Neural crest cell (in vitro differentiated cells): Measurements from ENCODE around the gene ANKRD10. TPM values are rescaled to one million over a fixed set of nuclear protein-coding genes. Genes with fewer than 3 reads are reported as not detected.

Source experiments
- DNase-seq: peaks from one replicate; pipeline ENCODE4 v3.0.0; 2021; ENCODE audit warnings: low read depth, mixed read lengths, low spot score
- H3K27ac Mint-ChIP-seq: one replicate; pipeline ENCODE4 v1.8.0; 2021; ENCODE audit warnings: mild to moderate bottlenecking, mixed read lengths; ENCODE audit not compliant: unreplicated experiment
- H3K27me3 Mint-ChIP-seq: 2 replicates; pipeline ENCODE4 v1.8.0; 2021; ENCODE audit warnings: low read depth, mild to moderate bottlenecking, mixed read lengths
- H3K36me3 Mint-ChIP-seq: 2 replicates; pipeline ENCODE4 v1.8.0; 2021; ENCODE audit warnings: low read depth, mild to moderate bottlenecking, mixed read lengths
- H3K4me1 Mint-ChIP-seq: 2 replicates; pipeline ENCODE4 v1.8.0; 2021; ENCODE audit warnings: mixed read lengths
- H3K4me3 Mint-ChIP-seq: one replicate; pipeline ENCODE4 v1.8.0; 2021; ENCODE audit warnings: mild to moderate bottlenecking, mixed read lengths
- H3K9me3 Mint-ChIP-seq: 2 replicates; pipeline ENCODE4 v1.8.0; 2021; ENCODE audit warnings: mixed read lengths
- total RNA-seq: library from RNA; stranded (reverse); gene quantifications from 2 replicates; pipeline ENCODE4 v1.2.1, GENCODE V29; 2021
- TF ChIP-seq, protein P1 (sequence below): fragments of 200-600 bp; sonication (generic); conservative IDR thresholded peaks from 2 replicates; pipeline ENCODE4 v1.5.0; 2021; ENCODE audit warnings: antibody characterized with exemption, mild to moderate bottlenecking

ANKRD10 gene
- total RNA-seq, 1 donor from 2014 or later, result 204 TPM

GRCh38 chr13:110829486-110829885 is 85.4 kb downstream of the ANKRD10 start:
- H3K27ac Mint-ChIP-seq, result no peak overlapping the region
- DNase-seq, result no peak
- no peaks in the 10 kb centered on the region for H3K27me3 Mint-ChIP-seq
- no peaks in the 10 kb centered on the region for H3K9me3 Mint-ChIP-seq
- no peak overlapping the region for H3K4me3 Mint-ChIP-seq
- no peaks in the 10 kb centered on the region for H3K36me3 Mint-ChIP-seq
- no peaks in the 10 kb centered on the region for H3K4me1 Mint-ChIP-seq
- TF ChIP-seq, protein P1, sequence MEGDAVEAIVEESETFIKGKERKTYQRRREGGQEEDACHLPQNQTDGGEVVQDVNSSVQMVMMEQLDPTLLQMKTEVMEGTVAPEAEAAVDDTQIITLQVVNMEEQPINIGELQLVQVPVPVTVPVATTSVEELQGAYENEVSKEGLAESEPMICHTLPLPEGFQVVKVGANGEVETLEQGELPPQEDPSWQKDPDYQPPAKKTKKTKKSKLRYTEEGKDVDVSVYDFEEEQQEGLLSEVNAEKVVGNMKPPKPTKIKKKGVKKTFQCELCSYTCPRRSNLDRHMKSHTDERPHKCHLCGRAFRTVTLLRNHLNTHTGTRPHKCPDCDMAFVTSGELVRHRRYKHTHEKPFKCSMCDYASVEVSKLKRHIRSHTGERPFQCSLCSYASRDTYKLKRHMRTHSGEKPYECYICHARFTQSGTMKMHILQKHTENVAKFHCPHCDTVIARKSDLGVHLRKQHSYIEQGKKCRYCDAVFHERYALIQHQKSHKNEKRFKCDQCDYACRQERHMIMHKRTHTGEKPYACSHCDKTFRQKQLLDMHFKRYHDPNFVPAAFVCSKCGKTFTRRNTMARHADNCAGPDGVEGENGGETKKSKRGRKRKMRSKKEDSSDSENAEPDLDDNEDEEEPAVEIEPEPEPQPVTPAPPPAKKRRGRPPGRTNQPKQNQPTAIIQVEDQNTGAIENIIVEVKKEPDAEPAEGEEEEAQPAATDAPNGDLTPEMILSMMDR, result no peak

DNA sequence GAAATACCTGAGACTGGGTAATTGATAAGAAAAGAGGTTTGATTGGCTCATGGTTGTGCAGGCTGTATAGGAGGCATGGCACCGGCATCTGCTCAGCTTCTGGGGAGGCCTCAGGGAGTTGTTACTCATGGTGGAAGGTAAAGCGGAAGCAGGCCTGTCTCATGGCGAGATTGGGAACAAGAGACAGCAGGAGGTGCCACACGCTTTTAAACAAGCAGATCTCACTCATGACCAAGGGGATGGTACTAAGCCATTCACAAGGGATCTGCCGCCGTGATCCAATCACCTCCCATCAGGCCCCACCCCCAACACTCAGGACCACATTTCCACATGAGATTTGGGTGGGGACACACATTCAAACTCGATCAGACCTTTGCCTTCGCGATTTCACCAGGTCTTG is 86.2 kb downstream of the ANKRD10 start:
- Mint-ChIP-seq H3K4me1 (no peaks in the 10 kb centered on the region), H3K27me3 (no peaks in the 10 kb centered on the region), H3K4me3 (no peak overlapping the region), H3K9me3 (no peaks in the 10 kb centered on the region), H3K27ac (no peak overlapping the region), H3K36me3 (no peaks in the 10 kb centered on the region)
- no peak for DNase-seq
- TF ChIP-seq, protein P1, result no peak

Other genes with a start within 250 kb of the ANKRD10 start
- gene CARS2, start 209.0 kb downstream of the ANKRD10 start, total RNA-seq, result 81.5 and 92.3 TPM in 2 replicates
- gene ING1, start 201.4 kb downstream of the ANKRD10 start, total RNA-seq, result 26.8 and 29.6 TPM in 2 replicates
- gene ARHGEF7, start 200.2 kb upstream of the ANKRD10 start, total RNA-seq, result 77.3 and 85.3 TPM in 2 replicates